IPS-18c (cell line): Measurements from ENCODE around the gene ARHGAP42.

Experiments
- H3K4me3 ChIP-seq: 2 replicates; pipeline ENCODE4 v1.7.0; 2013; ENCODE audit warnings: low read depth, mild to moderate bottlenecking, low read length, moderate library complexity; ENCODE audit not compliant: insufficient read depth
- H3K9me3 ChIP-seq: one replicate; pipeline ENCODE4 v1.6.1; 2013; ENCODE audit warnings: mild to moderate bottlenecking, low read length, moderate library complexity; ENCODE audit not compliant: control insufficient read depth, insufficient read depth

The ARHGAP42 gene

GRCh38 chr11:100805506-100806199 is 118.6 kb downstream of the ARHGAP42 start:
- Histone ChIP-seq H3K4me3 (no peak overlapping the region), H3K9me3 (no peaks in the 10 kb centered on the region)

GRCh38 chr11:100806296-100806695 is 119.2 kb downstream of the ARHGAP42 start:
- Histone ChIP-seq H3K4me3 (no peak overlapping the region), H3K9me3 (no peaks in the 10 kb centered on the region)

- H3K4me3 ChIP-seq = no peak overlapping the region
- H3K9me3 ChIP-seq = no peaks in the 10 kb centered on the region
Observed at GRCh38 chr11:100808904-100809491, 121.9 kb downstream of the ARHGAP42 start.

- Histone ChIP-seq H3K9me3 (no peaks in the 10 kb centered on the region), H3K4me3 (no peak overlapping the region)
Observed at GRCh38 chr11:100810146-100810545, 123.1 kb downstream of the ARHGAP42 start.

- Histone ChIP-seq H3K9me3 (no peaks in the 10 kb centered on the region), H3K4me3 (no peak overlapping the region)
Observed at GRCh38 chr11:100810666-100811065, 123.6 kb downstream of the ARHGAP42 start.

- Histone ChIP-seq H3K4me3 (no peak overlapping the region), H3K9me3 (no peaks in the 10 kb centered on the region)
Observed at GRCh38 chr11:100812517-100812916, 125.4 kb downstream of the ARHGAP42 start.

- no peak overlapping the region for H3K4me3 ChIP-seq
- no peaks in the 10 kb centered on the region for H3K9me3 ChIP-seq
Observed at GRCh38 chr11:100815787-100816330, 128.8 kb downstream of the ARHGAP42 start.

- H3K4me3 ChIP-seq = no peak overlapping the region
- no peaks in the 10 kb centered on the region for H3K9me3 ChIP-seq
Observed at GRCh38 chr11:100816823-100817222, 129.7 kb downstream of the ARHGAP42 start.

- Histone ChIP-seq H3K9me3 (no peaks in the 10 kb centered on the region), H3K4me3 (no peak overlapping the region)
Observed at GRCh38 chr11:100817620-100818019, 130.5 kb downstream of the ARHGAP42 start.

- Histone ChIP-seq H3K4me3 (no peak overlapping the region), H3K9me3 (no peaks in the 10 kb centered on the region)
Observed at GRCh38 chr11:100820621-100821020, 133.5 kb downstream of the ARHGAP42 start.

- H3K9me3 ChIP-seq = no peaks in the 10 kb centered on the region
- no peak overlapping the region for H3K4me3 ChIP-seq
Observed at GRCh38 chr11:100821198-100821597, 134.1 kb downstream of the ARHGAP42 start.

- Histone ChIP-seq H3K9me3 (no peaks in the 10 kb centered on the region), H3K4me3 (no peak overlapping the region)
Observed at GRCh38 chr11:100823360-100823759, 136.3 kb downstream of the ARHGAP42 start.

- Histone ChIP-seq H3K4me3 (no peak overlapping the region), H3K9me3 (no peaks in the 10 kb centered on the region)
Observed at GRCh38 chr11:100824041-100824809, 137.1 kb downstream of the ARHGAP42 start.

GRCh38 chr11:100825626-100826025 is 138.5 kb downstream of the ARHGAP42 start:
- Histone ChIP-seq H3K9me3 (no peaks in the 10 kb centered on the region), H3K4me3 (no peak overlapping the region)

GRCh38 chr11:100827934-100828661 is 141.0 kb downstream of the ARHGAP42 start:
- H3K4me3 ChIP-seq = no peak overlapping the region
- H3K9me3 ChIP-seq = no peaks in the 10 kb centered on the region

- Histone ChIP-seq H3K9me3 (no peaks in the 10 kb centered on the region), H3K4me3 (no peak overlapping the region)
Observed at GRCh38 chr11:100830274-100830673, 143.2 kb downstream of the ARHGAP42 start.

GRCh38 chr11:100830978-100831732 is 144.1 kb downstream of the ARHGAP42 start:
- no peaks in the 10 kb centered on the region for H3K9me3 ChIP-seq
- no peak overlapping the region for H3K4me3 ChIP-seq
